Measurements from ENCODE around the gene PPFIBP2. TPM values are rescaled to one million over a fixed set of nuclear protein-coding genes. Genes with fewer than 3 reads are reported as not detected.

PPFIBP2 gene
- total RNA-seq, 1 experiment from 2014 or later: 21.5 TPM

GRCh38 chr11:7547687-7548086, 33.9 kb downstream of the PPFIBP2 start:
- no peaks in the 10 kb centered on the region for H3K27me3 ChIP-seq (ENCODE audit: control insufficient read depth, insufficient read depth, low read length)
- H3K36me3 ChIP-seq (ENCODE audit: control insufficient read depth, insufficient read depth, low read length): no peaks in the 10 kb centered on the region
- no peaks in the 10 kb centered on the region for H3K9me3 ChIP-seq (ENCODE audit: control insufficient read depth, insufficient read depth, low read depth, low read length)
- H3K4me1 ChIP-seq (ENCODE audit: control insufficient read depth, insufficient read depth, low read length): peaks cover 4% of the 10 kb centered on the region; the same call in 1 of the 2 replicates
- DNase-seq (ENCODE audit: low read depth, low spot score) (no peak), ATAC-seq (no peak)
- no peak overlapping the region for H3K27ac ChIP-seq (ENCODE audit: low read length)
- in situ Hi-C loops (cut with HindIII; ENCODE audit: low pct_unique_long_range_greater_than_20kb, low sequenced_read_pairs): no loop called here
- intact Hi-C loops (cut with micrococcal nuclease; ENCODE audit: unreplicated experiment): no loop called here
- ChIA-PET CTCF (no interaction called here), POLR2A (no interaction called here)
- no peak for TF ChIP-seq POLR2AphosphoS5 (IDR thresholded peaks at IDR 0.05; ENCODE audit: low read depth, low read length)
- TF ChIP-seq, protein P1, sequence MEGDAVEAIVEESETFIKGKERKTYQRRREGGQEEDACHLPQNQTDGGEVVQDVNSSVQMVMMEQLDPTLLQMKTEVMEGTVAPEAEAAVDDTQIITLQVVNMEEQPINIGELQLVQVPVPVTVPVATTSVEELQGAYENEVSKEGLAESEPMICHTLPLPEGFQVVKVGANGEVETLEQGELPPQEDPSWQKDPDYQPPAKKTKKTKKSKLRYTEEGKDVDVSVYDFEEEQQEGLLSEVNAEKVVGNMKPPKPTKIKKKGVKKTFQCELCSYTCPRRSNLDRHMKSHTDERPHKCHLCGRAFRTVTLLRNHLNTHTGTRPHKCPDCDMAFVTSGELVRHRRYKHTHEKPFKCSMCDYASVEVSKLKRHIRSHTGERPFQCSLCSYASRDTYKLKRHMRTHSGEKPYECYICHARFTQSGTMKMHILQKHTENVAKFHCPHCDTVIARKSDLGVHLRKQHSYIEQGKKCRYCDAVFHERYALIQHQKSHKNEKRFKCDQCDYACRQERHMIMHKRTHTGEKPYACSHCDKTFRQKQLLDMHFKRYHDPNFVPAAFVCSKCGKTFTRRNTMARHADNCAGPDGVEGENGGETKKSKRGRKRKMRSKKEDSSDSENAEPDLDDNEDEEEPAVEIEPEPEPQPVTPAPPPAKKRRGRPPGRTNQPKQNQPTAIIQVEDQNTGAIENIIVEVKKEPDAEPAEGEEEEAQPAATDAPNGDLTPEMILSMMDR (IDR thresholded peaks at IDR 0.05): no peak
- TF ChIP-seq TCF7L2 (IDR thresholded peaks at IDR 0.05; ENCODE audit: low read depth, low read length): no peak
- no peak for TF ChIP-seq SIN3A (IDR thresholded peaks at IDR 0.05; ENCODE audit: borderline replicate concordance, insufficient read depth, low read depth, low read length)
- TF ChIP-seq, protein P2, sequence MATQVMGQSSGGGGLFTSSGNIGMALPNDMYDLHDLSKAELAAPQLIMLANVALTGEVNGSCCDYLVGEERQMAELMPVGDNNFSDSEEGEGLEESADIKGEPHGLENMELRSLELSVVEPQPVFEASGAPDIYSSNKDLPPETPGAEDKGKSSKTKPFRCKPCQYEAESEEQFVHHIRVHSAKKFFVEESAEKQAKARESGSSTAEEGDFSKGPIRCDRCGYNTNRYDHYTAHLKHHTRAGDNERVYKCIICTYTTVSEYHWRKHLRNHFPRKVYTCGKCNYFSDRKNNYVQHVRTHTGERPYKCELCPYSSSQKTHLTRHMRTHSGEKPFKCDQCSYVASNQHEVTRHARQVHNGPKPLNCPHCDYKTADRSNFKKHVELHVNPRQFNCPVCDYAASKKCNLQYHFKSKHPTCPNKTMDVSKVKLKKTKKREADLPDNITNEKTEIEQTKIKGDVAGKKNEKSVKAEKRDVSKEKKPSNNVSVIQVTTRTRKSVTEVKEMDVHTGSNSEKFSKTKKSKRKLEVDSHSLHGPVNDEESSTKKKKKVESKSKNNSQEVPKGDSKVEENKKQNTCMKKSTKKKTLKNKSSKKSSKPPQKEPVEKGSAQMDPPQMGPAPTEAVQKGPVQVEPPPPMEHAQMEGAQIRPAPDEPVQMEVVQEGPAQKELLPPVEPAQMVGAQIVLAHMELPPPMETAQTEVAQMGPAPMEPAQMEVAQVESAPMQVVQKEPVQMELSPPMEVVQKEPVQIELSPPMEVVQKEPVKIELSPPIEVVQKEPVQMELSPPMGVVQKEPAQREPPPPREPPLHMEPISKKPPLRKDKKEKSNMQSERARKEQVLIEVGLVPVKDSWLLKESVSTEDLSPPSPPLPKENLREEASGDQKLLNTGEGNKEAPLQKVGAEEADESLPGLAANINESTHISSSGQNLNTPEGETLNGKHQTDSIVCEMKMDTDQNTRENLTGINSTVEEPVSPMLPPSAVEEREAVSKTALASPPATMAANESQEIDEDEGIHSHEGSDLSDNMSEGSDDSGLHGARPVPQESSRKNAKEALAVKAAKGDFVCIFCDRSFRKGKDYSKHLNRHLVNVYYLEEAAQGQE (IDR thresholded peaks at IDR 0.05; ENCODE audit: insufficient read depth in 1 of 2, low read depth in 2 of 2, low read length in 1 of 2): no peak
- H3K4me3 ChIP-seq (ENCODE audit: low read depth in 2 of 2, low read length in 2 of 2): no peak overlapping the region
- no TSS peak for BruUV-seq (replicated peaks)

- Histone ChIP-seq H3K4me1 (ENCODE audit: control insufficient read depth, insufficient read depth, low read length) (no peaks in the 10 kb centered on the region), H3K4me3 (ENCODE audit: low read depth in 2 of 2, low read length in 2 of 2) (no peak overlapping the region), H3K27ac (ENCODE audit: low read length) (no peak overlapping the region), H3K27me3 (ENCODE audit: control insufficient read depth, insufficient read depth, low read length) (no peaks in the 10 kb centered on the region), H3K36me3 (ENCODE audit: control insufficient read depth, insufficient read depth, low read length) (no peaks in the 10 kb centered on the region), H3K9me3 (ENCODE audit: control insufficient read depth, insufficient read depth, low read depth, low read length) (no peaks in the 10 kb centered on the region)
- intact Hi-C loops (cut with micrococcal nuclease; ENCODE audit: unreplicated experiment): no loop called here
- no TSS peak for BruUV-seq (replicated peaks)
- POLR2A ChIA-PET: no interaction called here
- CTCF ChIA-PET: interaction anchor here (0.7 kb wide), 1 partner anchor 77 kb away, joined by 5 read pairs; no protein-coding TSS in a partner anchor
- TF ChIP-seq, protein P1 (IDR thresholded peaks at IDR 0.05): peak; percentile 71
- no peak for TF ChIP-seq TCF7L2 (IDR thresholded peaks at IDR 0.05; ENCODE audit: low read depth, low read length)
- DNase-seq (ENCODE audit: low read depth, low spot score) (no peak), ATAC-seq (peak; percentile 80)
- in situ Hi-C loops (cut with HindIII; ENCODE audit: low pct_unique_long_range_greater_than_20kb, low sequenced_read_pairs): no loop called here
These were observed 35.0 kb downstream of the PPFIBP2 start for GRCh38 chr11:7548659-7549274.
